ENCODE data around the gene GPC6. TPM values are rescaled to one million over a fixed set of nuclear protein-coding genes. Genes with fewer than 3 reads are reported as not detected.
A peak's percentile ranks its signal among the peaks of the same experiment; 100 is the strongest.

GPC6 gene
- total RNA-seq, 1 donor from 2014 or later, result 5.5 TPM

GRCh38 chr13:94305463-94305862 is 1078.9 kb downstream of the GPC6 start:
- H3K36me3 ChIP-seq (ENCODE audit: control insufficient read depth, insufficient read depth, low read length), result no peaks in the 10 kb centered on the region
- DNase-seq (ENCODE audit: low read depth) (peak; percentile 89), FAIRE-seq (no peak)
- H3K27me3 ChIP-seq (ENCODE audit: control insufficient read depth, insufficient read depth, low read length), result no peaks in the 10 kb centered on the region
- TF ChIP-seq, protein P1, sequence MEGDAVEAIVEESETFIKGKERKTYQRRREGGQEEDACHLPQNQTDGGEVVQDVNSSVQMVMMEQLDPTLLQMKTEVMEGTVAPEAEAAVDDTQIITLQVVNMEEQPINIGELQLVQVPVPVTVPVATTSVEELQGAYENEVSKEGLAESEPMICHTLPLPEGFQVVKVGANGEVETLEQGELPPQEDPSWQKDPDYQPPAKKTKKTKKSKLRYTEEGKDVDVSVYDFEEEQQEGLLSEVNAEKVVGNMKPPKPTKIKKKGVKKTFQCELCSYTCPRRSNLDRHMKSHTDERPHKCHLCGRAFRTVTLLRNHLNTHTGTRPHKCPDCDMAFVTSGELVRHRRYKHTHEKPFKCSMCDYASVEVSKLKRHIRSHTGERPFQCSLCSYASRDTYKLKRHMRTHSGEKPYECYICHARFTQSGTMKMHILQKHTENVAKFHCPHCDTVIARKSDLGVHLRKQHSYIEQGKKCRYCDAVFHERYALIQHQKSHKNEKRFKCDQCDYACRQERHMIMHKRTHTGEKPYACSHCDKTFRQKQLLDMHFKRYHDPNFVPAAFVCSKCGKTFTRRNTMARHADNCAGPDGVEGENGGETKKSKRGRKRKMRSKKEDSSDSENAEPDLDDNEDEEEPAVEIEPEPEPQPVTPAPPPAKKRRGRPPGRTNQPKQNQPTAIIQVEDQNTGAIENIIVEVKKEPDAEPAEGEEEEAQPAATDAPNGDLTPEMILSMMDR (IDR thresholded peaks at IDR 0.05; ENCODE audit: insufficient read depth, low read length, severe bottlenecking), result no peak
- no peak overlapping the region for H3K4me3 ChIP-seq (ENCODE audit: low read depth, low read length)

GRCh38 chr13:94305934-94306333 is 1079.3 kb downstream of the GPC6 start:
- Histone ChIP-seq H3K4me3 (ENCODE audit: low read depth, low read length) (no peak overlapping the region), H3K36me3 (ENCODE audit: control insufficient read depth, insufficient read depth, low read length) (no peaks in the 10 kb centered on the region), H3K27me3 (ENCODE audit: control insufficient read depth, insufficient read depth, low read length) (no peaks in the 10 kb centered on the region)
- DNase-seq (ENCODE audit: low read depth) (no peak), FAIRE-seq (no peak)
- TF ChIP-seq, protein P1 (IDR thresholded peaks at IDR 0.05; ENCODE audit: insufficient read depth, low read length, severe bottlenecking), result no peak

- TF ChIP-seq, protein P1 (IDR thresholded peaks at IDR 0.05; ENCODE audit: insufficient read depth, low read length, severe bottlenecking), result no peak
- FAIRE-seq, result peak; percentile 60
- H3K27me3 ChIP-seq (ENCODE audit: control insufficient read depth, insufficient read depth, low read length), result no peaks in the 10 kb centered on the region
- no peaks in the 10 kb centered on the region for H3K36me3 ChIP-seq (ENCODE audit: control insufficient read depth, insufficient read depth, low read length)
- no peak for DNase-seq (ENCODE audit: low read depth)
- no peak overlapping the region for H3K4me3 ChIP-seq (ENCODE audit: low read depth, low read length)
Observed at GRCh38 chr13:94308832-94309231, 1082.2 kb downstream of the GPC6 start.

DNA sequence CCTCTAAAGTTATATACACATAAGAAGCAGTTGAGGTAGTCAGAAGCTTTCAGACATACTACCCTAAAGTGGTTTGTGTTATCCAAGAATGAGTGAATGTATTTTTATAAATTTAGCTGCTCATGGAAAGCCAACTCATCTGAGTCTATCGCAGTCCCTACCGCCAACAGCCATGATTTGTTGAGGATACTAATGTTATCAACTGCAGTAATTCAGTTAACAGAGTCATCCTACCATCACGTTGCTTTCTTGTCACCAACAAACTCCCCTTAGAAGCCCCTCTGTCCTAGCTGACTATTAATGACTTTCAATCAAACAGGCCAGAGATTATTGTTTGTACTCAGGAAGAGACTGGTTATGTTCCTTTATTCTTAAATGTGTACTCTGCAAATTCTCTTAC is 1083.0 kb downstream of the GPC6 start:
- H3K36me3 ChIP-seq (ENCODE audit: control insufficient read depth, insufficient read depth, low read length), result no peaks in the 10 kb centered on the region
- TF ChIP-seq, protein P1 (IDR thresholded peaks at IDR 0.05; ENCODE audit: insufficient read depth, low read length, severe bottlenecking), result no peak
- FAIRE-seq (no peak), DNase-seq (ENCODE audit: low read depth) (no peak)
- H3K4me3 ChIP-seq (ENCODE audit: low read depth, low read length), result no peak overlapping the region
- H3K27me3 ChIP-seq (ENCODE audit: control insufficient read depth, insufficient read depth, low read length), result no peaks in the 10 kb centered on the region

DNA sequence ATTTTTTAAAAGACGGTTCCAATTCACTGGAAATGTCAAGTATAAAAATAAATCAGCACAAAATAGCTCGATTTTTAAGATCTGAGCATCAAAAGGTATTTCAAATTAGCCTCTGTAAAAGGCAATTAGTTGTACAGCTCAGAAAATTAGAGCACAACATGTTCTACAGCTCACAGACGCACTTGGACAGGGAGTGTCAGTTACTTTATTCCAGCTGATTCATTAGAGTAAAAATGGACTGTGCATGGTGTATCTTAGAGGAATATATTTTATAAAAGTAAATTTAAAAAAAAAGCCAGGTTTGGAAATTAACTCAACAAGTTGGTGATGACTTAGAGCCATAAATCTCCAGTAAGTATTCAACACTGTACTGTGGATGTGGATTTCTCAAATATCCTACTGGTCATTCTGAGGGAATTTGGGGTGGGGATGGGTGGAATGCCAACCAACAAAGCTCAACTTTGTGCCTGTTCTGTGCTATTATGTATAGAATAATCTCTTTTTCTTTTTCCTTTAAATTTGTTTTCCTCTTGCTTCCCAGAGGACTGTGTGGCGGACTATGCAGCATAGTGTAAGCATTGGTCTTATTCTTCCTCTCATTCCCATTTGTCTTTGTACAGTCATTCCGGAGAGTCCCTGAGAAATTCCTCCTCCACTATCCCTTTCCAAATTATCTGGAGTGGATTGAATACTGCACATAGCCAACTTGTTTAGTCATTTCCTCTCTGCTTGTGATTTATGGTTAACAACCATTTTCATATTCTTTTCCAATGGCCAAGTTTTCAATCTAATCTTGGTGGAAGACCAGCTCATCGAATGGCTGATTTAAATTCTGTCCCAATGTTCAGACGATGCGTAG is 1083.6 kb downstream of the GPC6 start:
- no peak overlapping the region for H3K4me3 ChIP-seq (ENCODE audit: low read depth, low read length)
- DNase-seq (ENCODE audit: low read depth), result peak; percentile 87

More for the DNA sequence above, 1083.6 kb downstream of the GPC6 start:
- peak; percentile 7 for FAIRE-seq
- no peaks in the 10 kb centered on the region for H3K27me3 ChIP-seq (ENCODE audit: control insufficient read depth, insufficient read depth, low read length)
- H3K36me3 ChIP-seq (ENCODE audit: control insufficient read depth, insufficient read depth, low read length), result no peaks in the 10 kb centered on the region
- TF ChIP-seq, protein P1 (IDR thresholded peaks at IDR 0.05; ENCODE audit: insufficient read depth, low read length, severe bottlenecking), result no peak
